OCI-LY7 (cell line): Measurements from ENCODE around the gene CDK19.

Experiments used
- CTCF ChIP-seq: fragments of 200-600 bp; sonication (generic); conservative IDR thresholded peaks from 2 replicates; pipeline ENCODE4 v1.5.1; 2014; ENCODE audit warnings: mild to moderate bottlenecking, antibody characterized with exemption, low read length, moderate library complexity, mixed read lengths
- EZH2phosphoT487 ChIP-seq: fragments of 200-600 bp; sonication (generic); IDR thresholded peaks from 2 replicates; pipeline ENCODE4 v1.6.1; 2018; ENCODE audit warnings: low read depth, borderline replicate concordance, mild to moderate bottlenecking, mixed run types, antibody characterized with exemption, low read length, moderate library complexity, mixed read lengths

- no peak for TF ChIP-seq CTCF
- no peak for TF ChIP-seq EZH2phosphoT487
Measured at GRCh38 chr6:110575925-110576463, 239.3 kb downstream of the CDK19 start.
